HG02759 (cell line): ENCODE measurements around the gene SENP2.
"Not testable (repeated sequence)": the region's sequence is repeated elsewhere in the genome, so short reads cannot be mapped to it uniquely, and the experiment has no call there.

ENCODE experiments used
- ATAC-seq: cut with Tn5 transposase; IDR thresholded peaks from one replicate; pipeline ENCODE4 v1.9.1; 2021; ENCODE audit warnings: mild to moderate bottlenecking, moderate library complexity; ENCODE audit not compliant: unreplicated experiment

SENP2 gene

GRCh38 chr3:185646382-185647133, 60.5 kb downstream of the SENP2 start:
- no peak for ATAC-seq

- ATAC-seq = no peak
Measured at GRCh38 chr3:185647134-185647879, 61.2 kb downstream of the SENP2 start.

GRCh38 chr3:185647880-185648210, 61.8 kb downstream of the SENP2 start:
- ATAC-seq = no peak

- ATAC-seq = no peak
Measured at GRCh38 chr3:185648396-185648795, 62.3 kb downstream of the SENP2 start.

GRCh38 chr3:185649414-185649813, 63.3 kb downstream of the SENP2 start:
- no peak for ATAC-seq

GRCh38 chr3:185651971-185652370, 65.9 kb downstream of the SENP2 start:
- no peak for ATAC-seq

GRCh38 chr3:185653949-185654757, 68.1 kb downstream of the SENP2 start:
- ATAC-seq = no peak

- no peak for ATAC-seq
Measured at GRCh38 chr3:185654758-185655145, 68.7 kb downstream of the SENP2 start.

GRCh38 chr3:185655426-185656320, 69.6 kb downstream of the SENP2 start:
- ATAC-seq = no peak

GRCh38 chr3:185656321-185656840, 70.3 kb downstream of the SENP2 start:
- ATAC-seq = no peak

GRCh38 chr3:185657211-185657610, 71.1 kb downstream of the SENP2 start:
- ATAC-seq = no peak

GRCh38 chr3:185657691-185658503, 71.8 kb downstream of the SENP2 start:
- ATAC-seq = no peak

- ATAC-seq = no peak
Measured at GRCh38 chr3:185658504-185658912, 72.4 kb downstream of the SENP2 start.

- no peak for ATAC-seq
Measured at GRCh38 chr3:185658943-185659342, 72.8 kb downstream of the SENP2 start.

- ATAC-seq = no peak
Measured at GRCh38 chr3:185659942-185660921, 74.1 kb downstream of the SENP2 start.

- not testable (repeated sequence) for ATAC-seq
Measured at GRCh38 chr3:185661296-185661695, 75.2 kb downstream of the SENP2 start.

- ATAC-seq = no peak
Measured at GRCh38 chr3:185661772-185662171, 75.7 kb downstream of the SENP2 start.

GRCh38 chr3:185663929-185664328, 77.8 kb downstream of the SENP2 start:
- no peak for ATAC-seq
